ENCODE results near the gene SF3B3.
A peak's percentile ranks its signal among the peaks of the same experiment; 100 is the strongest.
"Not testable (repeated sequence)": the region's sequence is repeated elsewhere in the genome, so short reads cannot be mapped to it uniquely, and the experiment has no call there.

SF3B3 gene

GRCh38 chr16:70512456-70512855, 11.2 kb upstream of the SF3B3 start:
- DNase-seq, result no peak

GRCh38 chr16:70520612-70521297, 2.9 kb upstream of the SF3B3 start:
- DNase-seq, result no peak

DNA sequence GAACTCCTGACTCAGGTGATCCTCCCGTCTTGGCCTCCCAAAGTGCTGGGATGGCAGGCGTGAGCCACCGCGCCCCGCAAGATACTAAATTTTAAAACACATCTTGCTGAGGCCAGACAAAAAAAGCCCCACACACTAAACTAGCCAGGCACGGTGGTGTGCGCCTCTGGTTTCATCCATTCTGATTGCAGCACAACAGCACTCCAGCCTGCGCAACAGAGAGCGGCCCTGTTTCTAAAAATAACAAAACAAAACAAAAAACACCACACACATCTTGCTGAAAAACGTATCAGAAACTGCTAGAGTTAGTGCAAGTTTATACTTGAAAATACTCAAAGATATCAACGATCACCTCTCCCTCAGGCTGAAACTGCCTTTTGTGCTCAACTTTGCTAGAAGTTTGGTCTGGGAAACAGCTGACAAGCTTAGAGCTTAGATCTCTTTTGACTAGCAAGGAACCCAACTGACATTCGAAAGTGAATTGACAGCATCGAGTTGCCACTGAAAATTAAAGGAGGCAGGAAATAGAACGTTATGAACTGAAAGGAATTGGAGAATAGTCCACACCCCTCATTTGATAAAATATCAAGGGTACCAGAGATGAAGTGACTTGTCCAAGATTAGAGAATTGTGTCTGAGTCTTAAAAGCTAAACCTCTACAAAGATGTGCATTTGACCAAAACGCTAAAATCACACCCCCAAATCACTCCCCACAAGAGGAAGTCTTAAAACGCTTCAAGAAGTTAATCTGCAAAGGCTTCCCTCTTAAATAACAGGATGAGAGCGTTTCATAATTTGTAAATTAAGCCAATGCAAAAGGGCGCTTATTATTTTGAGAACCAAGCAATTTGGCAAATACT, 1.2 kb upstream of the SF3B3 start:
- no peak for DNase-seq

DNA sequence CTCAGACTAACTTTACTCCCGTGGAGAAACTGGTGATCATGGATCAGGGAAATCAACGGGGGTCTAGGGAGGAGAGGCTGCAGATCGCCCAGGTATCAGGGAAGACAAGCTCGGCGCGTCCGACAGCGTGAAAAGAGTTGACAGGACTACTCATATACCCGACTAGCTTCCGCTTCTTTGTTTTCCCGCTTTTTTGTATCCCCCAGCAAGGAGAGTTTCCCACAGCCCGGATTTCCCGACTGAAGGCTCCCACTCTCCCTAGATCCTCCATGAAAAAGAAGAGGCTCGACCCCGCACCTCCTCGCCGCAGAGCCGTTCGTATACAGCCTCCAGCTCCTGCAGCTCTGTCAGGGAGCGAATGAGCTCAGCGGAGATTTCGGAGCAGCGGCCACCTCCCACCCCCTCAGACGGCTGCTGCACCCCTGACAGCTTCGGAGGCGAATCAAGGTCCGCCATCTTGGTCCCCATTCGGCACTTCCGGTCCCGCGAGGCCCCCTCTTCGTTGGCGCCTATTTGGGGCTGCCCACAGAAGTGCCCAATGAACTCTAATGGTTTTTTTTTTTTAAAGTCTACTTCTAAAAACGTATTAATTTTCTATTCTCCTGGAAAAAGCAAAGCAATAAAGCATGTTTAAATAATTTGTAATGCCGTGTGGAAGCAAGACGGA, 407 bp upstream of the SF3B3 start, which contains the start of gene COG4:
TSS of gene COG4 (minus strand) at position 479 of the 667 bp plus-strand sequence. CDS start at position 468, 11 bp downstream.
- DNase-seq, result peak; percentile 93

- peak; percentile 49 for DNase-seq
Measured at GRCh38 chr16:70524399-70524825, 796 bp downstream of the SF3B3 start.

DNA sequence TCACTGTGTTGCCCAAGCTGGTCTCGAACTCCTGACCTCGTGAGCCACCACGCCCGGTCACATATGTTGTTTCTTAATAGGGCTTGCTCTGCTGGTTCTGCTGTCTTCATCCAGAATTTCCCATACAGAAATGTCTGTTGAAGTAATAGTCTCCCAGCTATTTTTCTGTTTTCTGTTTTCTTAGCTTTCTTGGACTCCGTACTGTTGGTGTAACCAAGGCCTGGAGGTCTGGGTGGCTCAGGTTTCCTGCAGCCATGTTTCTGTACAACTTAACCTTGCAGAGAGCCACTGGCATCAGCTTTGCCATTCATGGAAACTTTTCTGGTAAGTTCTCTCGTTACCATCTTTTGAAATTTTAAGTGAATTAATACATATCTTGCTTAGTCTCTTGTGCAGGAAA, 2.8 kb downstream of the SF3B3 start:
- no peak for DNase-seq

DNA sequence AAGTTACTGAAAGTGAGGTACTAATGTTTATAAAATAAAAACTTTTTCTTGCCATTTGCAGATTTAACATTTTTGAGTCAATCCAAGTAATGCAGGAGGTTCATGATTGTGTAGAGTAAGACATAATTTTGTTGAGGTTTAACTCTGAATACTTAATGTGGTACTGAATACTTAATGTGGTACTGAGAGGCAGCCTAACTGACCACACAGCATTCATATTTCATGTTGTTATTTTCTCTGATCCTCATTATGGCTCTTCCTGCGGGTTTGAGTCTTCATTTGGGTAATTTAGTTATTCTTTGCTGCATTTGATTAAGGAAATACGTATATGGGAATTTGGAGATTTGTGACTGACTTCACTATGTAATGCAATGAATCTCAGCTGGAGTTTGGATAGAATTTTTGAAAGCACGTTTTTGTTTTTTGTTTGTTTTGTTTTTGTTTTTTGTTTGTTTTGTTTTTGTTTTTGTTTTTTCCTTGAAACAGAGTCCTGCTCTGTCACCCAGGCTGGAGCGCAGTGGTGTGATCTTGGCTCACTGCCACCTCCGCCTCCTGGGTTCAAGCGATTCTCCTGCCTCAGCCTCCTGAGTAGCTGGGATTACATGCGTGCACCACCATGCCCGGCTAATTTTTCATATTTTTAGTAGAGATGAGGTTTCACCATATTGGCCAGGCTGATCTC, 3.8 kb downstream of the SF3B3 start:
- DNase-seq, result no peak

GRCh38 chr16:70529051-70529777, 5.6 kb downstream of the SF3B3 start:
- no peak for DNase-seq

GRCh38 chr16:70529954-70530353, 6.3 kb downstream of the SF3B3 start:
- not testable (repeated sequence) for DNase-seq

DNA sequence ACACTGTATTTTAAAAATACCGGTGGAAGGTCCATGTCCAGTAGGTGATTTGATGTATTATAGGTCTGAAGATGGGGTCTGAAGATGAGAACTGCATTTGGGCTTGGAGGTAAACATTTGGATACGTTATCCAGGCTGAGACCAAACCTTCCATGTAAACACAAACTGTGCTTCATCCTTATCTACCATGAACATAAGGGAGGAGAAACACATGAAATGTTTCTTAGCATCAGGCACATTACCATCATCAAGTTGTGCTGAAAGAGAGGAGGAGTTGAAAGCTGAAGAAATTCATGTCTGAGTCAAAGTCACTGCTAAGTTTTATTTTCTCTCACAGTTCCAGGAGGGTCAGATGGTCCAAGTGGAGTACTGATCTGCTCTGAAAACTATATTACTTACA, 11.4 kb downstream of the SF3B3 start:
- no peak for DNase-seq

GRCh38 chr16:70540994-70541393, 17.4 kb downstream of the SF3B3 start:
- DNase-seq, result no peak

- DNase-seq, result no peak
Measured at GRCh38 chr16:70544548-70544947, 20.9 kb downstream of the SF3B3 start.

- no peak for DNase-seq
Measured at GRCh38 chr16:70548936-70549335, 25.3 kb downstream of the SF3B3 start.

GRCh38 chr16:70550082-70550481, 26.5 kb downstream of the SF3B3 start:
- no peak for DNase-seq

GRCh38 chr16:70551788-70552187, 28.2 kb downstream of the SF3B3 start:
- DNase-seq, result no peak

- no peak for DNase-seq
Measured at GRCh38 chr16:70552675-70553074, 29.1 kb downstream of the SF3B3 start.

DNA sequence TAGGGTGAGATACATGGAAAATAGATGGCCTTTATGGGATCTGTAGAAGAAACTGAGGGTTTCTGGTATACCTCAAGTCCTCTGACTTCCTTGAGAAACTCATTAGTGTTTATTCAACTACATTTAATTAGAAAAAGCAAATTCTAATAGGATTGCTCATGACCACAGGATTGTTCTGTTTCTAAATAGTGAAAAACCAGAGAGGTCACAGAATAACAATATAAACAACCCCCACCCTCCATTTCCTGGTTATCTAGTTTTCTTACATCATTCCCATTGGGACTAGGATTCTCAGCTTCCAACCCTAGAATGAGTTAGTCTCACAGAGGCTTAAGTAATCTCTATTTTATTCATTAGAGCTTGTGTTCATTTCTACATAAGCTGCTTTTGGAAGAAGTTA, 30.0 kb downstream of the SF3B3 start:
- DNase-seq, result no peak

DNA sequence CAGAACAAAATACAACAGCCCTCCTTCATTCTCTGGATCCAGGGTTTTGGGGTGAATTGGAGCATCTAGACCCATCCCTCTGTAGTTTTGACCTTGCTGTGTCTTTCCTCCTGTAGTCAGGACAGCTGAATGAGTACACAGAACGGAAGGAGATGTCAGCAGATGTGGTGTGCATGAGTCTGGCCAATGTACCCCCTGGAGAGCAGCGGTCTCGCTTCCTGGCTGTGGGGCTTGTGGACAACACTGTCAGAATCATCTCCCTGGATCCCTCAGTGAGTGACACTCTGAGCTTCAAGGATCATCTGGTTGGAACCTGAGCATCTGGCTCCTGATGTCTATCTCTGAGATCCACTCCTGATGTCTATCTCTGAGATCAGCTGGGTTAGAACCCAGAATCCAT, 32.4 kb downstream of the SF3B3 start:
- no peak for DNase-seq

- DNase-seq, result no peak
Measured at GRCh38 chr16:70561623-70562022, 38.0 kb downstream of the SF3B3 start.

GRCh38 chr16:70563636-70564035, 40.0 kb downstream of the SF3B3 start:
- no peak for DNase-seq

DNA sequence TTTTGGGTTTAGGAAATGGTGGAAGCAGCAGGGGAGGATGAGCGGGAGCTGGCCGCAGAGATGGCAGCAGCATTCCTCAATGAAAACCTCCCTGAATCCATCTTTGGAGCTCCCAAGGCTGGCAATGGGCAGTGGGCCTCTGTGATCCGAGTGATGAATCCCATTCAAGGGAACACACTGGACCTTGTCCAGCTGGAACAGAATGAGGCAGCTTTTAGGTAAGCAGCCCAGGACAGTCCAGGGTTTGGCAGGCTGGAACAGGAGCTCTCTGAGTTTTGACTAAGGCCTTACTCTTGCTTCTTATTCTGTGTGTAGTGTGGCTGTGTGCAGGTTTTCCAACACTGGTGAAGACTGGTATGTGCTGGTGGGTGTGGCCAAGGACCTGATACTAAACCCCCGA, 41.4 kb downstream of the SF3B3 start:
- DNase-seq, result no peak

GRCh38 chr16:70568601-70569237, 45.1 kb downstream of the SF3B3 start:
- DNase-seq, result no peak

All from femur (tissue), 1 donor.